Head of caudate nucleus (tissue), 42 donors: ENCODE results near the gene INTS4.
"Not testable (repeated sequence)": the region's sequence is repeated elsewhere in the genome, so short reads cannot be mapped to it uniquely, and the experiment has no call there.

Experiments used
- DNase-seq, 42 donors: peaks; one replicate each; pipeline versions ENCODE4 v3.0.0 to v3.0.0-alpha.2; 2020 to 2021; ENCODE audit warnings: mixed read lengths in 7 of 42
- intact Hi-C: fragments of 100-400 bp; cut with DNase I; formaldehyde crosslinking; loops from one replicate; pipeline ENCODE4 v1.15.0; 2022

Gene INTS4

GRCh38 chr11:77994434-77995362 is at the start of gene INTS4:
Gene INTS4 (minus strand): TSS chr11:77994668. CDS start chr11:77994643, 25 bp downstream.
- DNase-seq: peak; percentile 95 to 100 (median 100)
- intact Hi-C loops: loop anchor here (2.0 to 10.0 kb wide), 3 partner anchors 52 to 430 kb away; partner anchors contain the start of genes AAMDC and RSF1

- DNase-seq: no peak
- intact Hi-C loops: no loop called here
These were observed 47.5 kb upstream of the INTS4 start for GRCh38 chr11:78041843-78042440.

GRCh38 chr11:78041380-78041719 is 46.9 kb upstream of the INTS4 start:
- intact Hi-C loops, DNase-seq: not testable (repeated sequence)

- intact Hi-C loops: no loop called here
- no peak for DNase-seq
These were observed 46.4 kb upstream of the INTS4 start for GRCh38 chr11:78040691-78041379.

GRCh38 chr11:78039919-78040671 is 45.6 kb upstream of the INTS4 start:
- intact Hi-C loops: no loop called here
- DNase-seq: peak; percentile 29 to 85 (median 68)

GRCh38 chr11:78039391-78039918 is 45.0 kb upstream of the INTS4 start:
- no peak for DNase-seq
- intact Hi-C loops: no loop called here

GRCh38 chr11:78038697-78039313 is 44.3 kb upstream of the INTS4 start:
- no peak for DNase-seq
- intact Hi-C loops: no loop called here

- DNase-seq: no peak
- intact Hi-C loops: no loop called here
These were observed 43.6 kb upstream of the INTS4 start for GRCh38 chr11:78037825-78038620.

- intact Hi-C loops: no loop called here
- DNase-seq: no peak
These were observed 42.6 kb upstream of the INTS4 start for GRCh38 chr11:78037056-78037455.

GRCh38 chr11:78036313-78036712 is 41.8 kb upstream of the INTS4 start:
- intact Hi-C loops: no loop called here
- DNase-seq: no peak

- no peak for DNase-seq
- intact Hi-C loops: no loop called here
These were observed 40.2 kb upstream of the INTS4 start for GRCh38 chr11:78034623-78035022.

- DNase-seq: no peak
- intact Hi-C loops: no loop called here
These were observed 38.6 kb upstream of the INTS4 start for GRCh38 chr11:78033040-78033439.

GRCh38 chr11:78032090-78032489 is 37.6 kb upstream of the INTS4 start:
- DNase-seq: peak in 1 of 42 donors; percentile 19
- intact Hi-C loops: no loop called here

- DNase-seq: no peak
- intact Hi-C loops: no loop called here
These were observed 37.2 kb upstream of the INTS4 start for GRCh38 chr11:78031629-78032028.

- DNase-seq: peak; percentile 79 to 97 (median 93)
- intact Hi-C loops: no loop called here
These were observed 36.2 kb upstream of the INTS4 start for GRCh38 chr11:78030429-78031325.

- DNase-seq: not testable (repeated sequence)
These were observed 34.0 kb upstream of the INTS4 start for GRCh38 chr11:78028423-78028822.

GRCh38 chr11:78027759-78028158 is 33.3 kb upstream of the INTS4 start:
- no peak for DNase-seq
- intact Hi-C loops: no loop called here

More at GRCh38 chr11:78028423-78028822, 34.0 kb upstream of the INTS4 start:
- intact Hi-C loops: not testable (repeated sequence)
